GM12874 (cell line): ENCODE measurements around the gene ATP6V1E1.

Source experiments
- CTCF ChIP-seq: IDR thresholded peaks from 2 replicates; pipeline ENCODE4 v1.5.1; 2011; ENCODE audit warnings: low read depth, mild to moderate bottlenecking, control low read depth, low read length, moderate library complexity; ENCODE audit not compliant: insufficient read depth

ATP6V1E1 gene

GRCh38 chr22:17579535-17579981 is 49.0 kb downstream of the ATP6V1E1 start:
- TF ChIP-seq CTCF: no peak

GRCh38 chr22:17578136-17578754 is 50.3 kb downstream of the ATP6V1E1 start:
- TF ChIP-seq CTCF: no peak

- TF ChIP-seq CTCF: no peak
Observed at GRCh38 chr22:17576470-17576869, 52.1 kb downstream of the ATP6V1E1 start.

GRCh38 chr22:17575681-17576080 is 52.9 kb downstream of the ATP6V1E1 start:
- TF ChIP-seq CTCF: no peak

- TF ChIP-seq CTCF: no peak
Observed at GRCh38 chr22:17575151-17575550, 53.4 kb downstream of the ATP6V1E1 start.

GRCh38 chr22:17570851-17571631 is 57.5 kb downstream of the ATP6V1E1 start:
- TF ChIP-seq CTCF: no peak

- no peak for TF ChIP-seq CTCF
Observed at GRCh38 chr22:17569971-17570511, 58.5 kb downstream of the ATP6V1E1 start.
